Right atrium auricular region (tissue), 2 donors: ENCODE results near the gene DPPA3. TPM values are rescaled to one million over a fixed set of nuclear protein-coding genes. Genes with fewer than 3 reads are reported as not detected.
"Not testable (repeated sequence)": the region's sequence is repeated elsewhere in the genome, so short reads cannot be mapped to it uniquely, and the experiment has no call there.

ENCODE experiments used
- DNase-seq: peaks from one replicate; pipeline ENCODE4 v3.0.0-alpha.2; 2019; ENCODE audit warnings: low spot score
- H3K27ac ChIP-seq, 2 donors: fragments of 200-600 bp; sonication (generic); 1 replicate in 1 of 2; 2 replicates in 1 of 2; pipeline ENCODE4 v1.5.1; 2016 to 2019
- H3K27me3 ChIP-seq, 2 donors: fragments of 200-600 bp; sonication (generic); one replicate each; pipeline versions ENCODE4 v1.5.1 to v1.6.0; 2017 to 2019
- H3K36me3 ChIP-seq: fragments of 200-600 bp; sonication (generic); one replicate; pipeline ENCODE4 v1.5.1; 2016
- H3K4me1 ChIP-seq, 2 donors: fragments of 200-600 bp; sonication (generic); one replicate each; pipeline versions ENCODE4 v1.5.1 to v1.6.0; 2017 to 2019
- H3K4me3 ChIP-seq, 2 donors: fragments of 200-600 bp; sonication (generic); 1 replicate in 1 of 2; 2 replicates in 1 of 2; pipeline ENCODE4 v1.5.1; 2017 to 2019; ENCODE audit warnings: mild to moderate bottlenecking in 1 of 2, moderate library complexity in 1 of 2
- H3K9me3 ChIP-seq, 2 donors: fragments of 200-600 bp; sonication (generic); one replicate each; pipeline ENCODE4 v1.5.1; 2019
- CTCF ChIP-seq, 2 donors: fragments of 200-600 bp; sonication (generic); IDR thresholded peaks; one replicate each; pipeline ENCODE4 v1.5.1; 2019; ENCODE audit warnings: antibody characterized with exemption in 2 of 2
- total RNA-seq, 2 donors: library from RNA; depleted of rRNA; stranded (reverse); fragments of >200 nt; gene quantifications; one replicate each; pipeline ENCODE4 v1.1.0, GENCODE V29; 2016

The DPPA3 gene
- total RNA-seq, 2 donors from 2014 or later, result not detected

GRCh38 chr12:7712841-7713442 lies 1.7 kb downstream of the DPPA3 start:
- no peak for TF ChIP-seq CTCF (IDR thresholded peaks at IDR 0.05)
- H3K4me3 ChIP-seq, result no peak overlapping the region
- no peak for DNase-seq
- no peaks in the 10 kb centered on the region for H3K4me1 ChIP-seq
- H3K27me3 ChIP-seq, result no peaks in the 10 kb centered on the region
- H3K36me3 ChIP-seq, result no peaks in the 10 kb centered on the region
- no peaks in the 10 kb centered on the region for H3K9me3 ChIP-seq
- no peak overlapping the region for H3K27ac ChIP-seq

GRCh38 chr12:7716381-7716780 lies 5.1 kb downstream of the DPPA3 start:
- Histone ChIP-seq H3K4me3 (no peak overlapping the region), H3K9me3 (no peaks in the 10 kb centered on the region), H3K36me3 (no peaks in the 10 kb centered on the region), H3K27ac (no peak overlapping the region), H3K27me3 (no peaks in the 10 kb centered on the region), H3K4me1 (no peaks in the 10 kb centered on the region)
- no peak for DNase-seq
- no peak for TF ChIP-seq CTCF (IDR thresholded peaks at IDR 0.05)

GRCh38 chr12:7719946-7720730 lies 8.9 kb downstream of the DPPA3 start:
- Histone ChIP-seq H3K27me3 (no peaks in the 10 kb centered on the region), H3K27ac (no peak overlapping the region), H3K4me1 (no peaks in the 10 kb centered on the region), H3K4me3 (no peak overlapping the region), H3K9me3 (no peaks in the 10 kb centered on the region), H3K36me3 (no peaks in the 10 kb centered on the region)
- DNase-seq, result no peak
- no peak for TF ChIP-seq CTCF (IDR thresholded peaks at IDR 0.05)

GRCh38 chr12:7723926-7724325 lies 12.7 kb downstream of the DPPA3 start:
- Histone ChIP-seq H3K36me3 (no peaks in the 10 kb centered on the region), H3K4me1 (no peaks in the 10 kb centered on the region), H3K4me3 (no peak overlapping the region), H3K27me3 (no peaks in the 10 kb centered on the region), H3K9me3 (no peaks in the 10 kb centered on the region), H3K27ac (no peak overlapping the region)
- TF ChIP-seq CTCF (IDR thresholded peaks at IDR 0.05), result no peak
- DNase-seq, result no peak

GRCh38 chr12:7729746-7730145 lies 18.5 kb downstream of the DPPA3 start:
- no peaks in the 10 kb centered on the region for H3K27me3 ChIP-seq
- no peak overlapping the region for H3K4me3 ChIP-seq
- H3K27ac ChIP-seq, result no peak overlapping the region
- TF ChIP-seq CTCF (IDR thresholded peaks at IDR 0.05), result no peak
- H3K9me3 ChIP-seq, result no peaks in the 10 kb centered on the region
- H3K4me1 ChIP-seq, result no peaks in the 10 kb centered on the region
- H3K36me3 ChIP-seq, result no peaks in the 10 kb centered on the region
- no peak for DNase-seq

- H3K27ac ChIP-seq, result not testable (repeated sequence)
Measured at GRCh38 chr12:7730984-7731383, 19.8 kb downstream of the DPPA3 start.

More at GRCh38 chr12:7730984-7731383, 19.8 kb downstream of the DPPA3 start:
- not testable (repeated sequence) for H3K4me3 ChIP-seq, H3K36me3 ChIP-seq, DNase-seq, H3K4me1 ChIP-seq, H3K9me3 ChIP-seq, H3K27me3 ChIP-seq
